Ishikawa (cell line): ENCODE results near the gene SLC26A11.

ENCODE experiments used
- CEBPB ChIP-seq: IDR thresholded peaks from 2 replicates; pipeline ENCODE4 v1.6.1; 2012
- CREB1 ChIP-seq: IDR thresholded peaks from 2 replicates; pipeline ENCODE4 v1.6.1; 2012; ENCODE audit warnings: low read depth
- EGR1 ChIP-seq: IDR thresholded peaks from 2 replicates; pipeline ENCODE4 v1.6.1; 2012
- EP300 ChIP-seq: IDR thresholded peaks from 2 replicates; pipeline ENCODE4 v1.6.1; 2012; ENCODE audit warnings: borderline replicate concordance
- RAD21 ChIP-seq: IDR thresholded peaks from 2 replicates; pipeline ENCODE4 v1.6.1; 2012; ENCODE audit warnings: low read depth
- TAF1 ChIP-seq: IDR thresholded peaks from 2 replicates; pipeline ENCODE4 v1.6.1; 2012; ENCODE audit warnings: low read depth, mild to moderate bottlenecking
- TCF12 ChIP-seq: IDR thresholded peaks from 2 replicates; pipeline ENCODE4 v1.6.1; 2012; ENCODE audit warnings: low read depth
- TEAD4 ChIP-seq: IDR thresholded peaks from 2 replicates; pipeline ENCODE4 v1.6.1; 2012
- YY1 ChIP-seq: IDR thresholded peaks from 2 replicates; pipeline ENCODE4 v1.6.1; 2012; ENCODE audit warnings: low read depth
- ZBTB7A ChIP-seq: IDR thresholded peaks from 2 replicates; pipeline ENCODE4 v1.6.1; 2012; ENCODE audit warnings: low read depth
- TF ChIP-seq, protein P1 (sequence below): IDR thresholded peaks from 2 replicates; pipeline ENCODE4 v1.6.1; 2012
- TF ChIP-seq, protein P2 (sequence below): IDR thresholded peaks from 2 replicates; pipeline ENCODE4 v1.6.1; 2012; ENCODE audit warnings: low read depth, mild to moderate bottlenecking

DNA sequence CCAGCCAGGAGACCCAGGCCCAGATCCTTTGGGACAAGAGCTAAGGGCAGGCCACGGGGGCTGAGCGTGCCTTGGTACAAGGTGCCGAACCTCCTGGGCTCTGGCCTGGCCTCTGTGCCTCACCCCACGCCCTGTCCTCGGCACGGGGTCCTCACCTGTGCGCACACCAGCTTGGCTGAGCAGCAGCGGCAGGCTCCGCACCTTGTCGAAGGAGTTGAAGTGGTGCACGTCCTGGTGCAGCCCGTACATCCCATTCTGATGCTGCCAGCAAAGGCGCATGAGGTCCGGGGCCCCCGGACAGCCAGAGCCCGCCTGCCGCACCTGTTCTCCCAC, 5.4 kb upstream of the SLC26A11 start:
- TF ChIP-seq TCF12 (no peak), CEBPB (no peak), YY1 (no peak), RAD21 (no peak), TAF1 (no peak), EGR1 (no peak), EP300 (no peak), TEAD4 (no peak), CREB1 (no peak), ZBTB7A (no peak)
- TF ChIP-seq, protein P1, sequence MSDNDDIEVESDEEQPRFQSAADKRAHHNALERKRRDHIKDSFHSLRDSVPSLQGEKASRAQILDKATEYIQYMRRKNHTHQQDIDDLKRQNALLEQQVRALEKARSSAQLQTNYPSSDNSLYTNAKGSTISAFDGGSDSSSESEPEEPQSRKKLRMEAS: no peak
- TF ChIP-seq, protein P2, sequence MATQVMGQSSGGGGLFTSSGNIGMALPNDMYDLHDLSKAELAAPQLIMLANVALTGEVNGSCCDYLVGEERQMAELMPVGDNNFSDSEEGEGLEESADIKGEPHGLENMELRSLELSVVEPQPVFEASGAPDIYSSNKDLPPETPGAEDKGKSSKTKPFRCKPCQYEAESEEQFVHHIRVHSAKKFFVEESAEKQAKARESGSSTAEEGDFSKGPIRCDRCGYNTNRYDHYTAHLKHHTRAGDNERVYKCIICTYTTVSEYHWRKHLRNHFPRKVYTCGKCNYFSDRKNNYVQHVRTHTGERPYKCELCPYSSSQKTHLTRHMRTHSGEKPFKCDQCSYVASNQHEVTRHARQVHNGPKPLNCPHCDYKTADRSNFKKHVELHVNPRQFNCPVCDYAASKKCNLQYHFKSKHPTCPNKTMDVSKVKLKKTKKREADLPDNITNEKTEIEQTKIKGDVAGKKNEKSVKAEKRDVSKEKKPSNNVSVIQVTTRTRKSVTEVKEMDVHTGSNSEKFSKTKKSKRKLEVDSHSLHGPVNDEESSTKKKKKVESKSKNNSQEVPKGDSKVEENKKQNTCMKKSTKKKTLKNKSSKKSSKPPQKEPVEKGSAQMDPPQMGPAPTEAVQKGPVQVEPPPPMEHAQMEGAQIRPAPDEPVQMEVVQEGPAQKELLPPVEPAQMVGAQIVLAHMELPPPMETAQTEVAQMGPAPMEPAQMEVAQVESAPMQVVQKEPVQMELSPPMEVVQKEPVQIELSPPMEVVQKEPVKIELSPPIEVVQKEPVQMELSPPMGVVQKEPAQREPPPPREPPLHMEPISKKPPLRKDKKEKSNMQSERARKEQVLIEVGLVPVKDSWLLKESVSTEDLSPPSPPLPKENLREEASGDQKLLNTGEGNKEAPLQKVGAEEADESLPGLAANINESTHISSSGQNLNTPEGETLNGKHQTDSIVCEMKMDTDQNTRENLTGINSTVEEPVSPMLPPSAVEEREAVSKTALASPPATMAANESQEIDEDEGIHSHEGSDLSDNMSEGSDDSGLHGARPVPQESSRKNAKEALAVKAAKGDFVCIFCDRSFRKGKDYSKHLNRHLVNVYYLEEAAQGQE: no peak
